Hepatocyte (in vitro differentiated cells): ENCODE results near the gene KLF13.

Experiments
- EZH2 ChIP-seq: fragments of 200-600 bp; sonication (generic); IDR thresholded peaks from 2 replicates; pipeline ENCODE4 v1.6.1; 2016; ENCODE audit warnings: antibody characterized with exemption, mild to moderate bottlenecking, borderline replicate concordance
- TF ChIP-seq, protein P1 (sequence below): fragments of 200-600 bp; sonication (generic); IDR thresholded peaks from 2 replicates; pipeline ENCODE4 v1.5.1; 2016; ENCODE audit warnings: antibody characterized with exemption, mild to moderate bottlenecking; ENCODE audit not compliant: poor library complexity

DNA sequence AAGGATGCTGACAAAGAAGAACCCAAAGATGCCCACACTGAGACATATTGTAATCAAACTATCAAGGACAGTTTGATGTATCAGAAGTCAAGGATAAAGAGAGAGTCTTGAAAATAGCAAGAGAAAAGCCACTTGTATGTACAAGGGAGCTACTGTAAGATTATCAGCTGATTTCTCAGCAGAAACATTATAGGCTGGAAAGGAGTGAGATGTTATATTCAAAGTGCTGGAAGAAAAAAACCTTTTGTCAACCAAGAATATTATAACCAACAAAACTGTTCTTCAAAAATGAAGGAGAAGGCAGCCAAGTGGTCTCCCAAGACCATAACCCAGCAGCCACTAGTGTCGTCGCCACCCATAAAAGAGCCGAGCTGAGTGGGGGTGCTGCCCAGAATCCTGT is 93.2 kb downstream of the KLF13 start:
- TF ChIP-seq, protein P1, sequence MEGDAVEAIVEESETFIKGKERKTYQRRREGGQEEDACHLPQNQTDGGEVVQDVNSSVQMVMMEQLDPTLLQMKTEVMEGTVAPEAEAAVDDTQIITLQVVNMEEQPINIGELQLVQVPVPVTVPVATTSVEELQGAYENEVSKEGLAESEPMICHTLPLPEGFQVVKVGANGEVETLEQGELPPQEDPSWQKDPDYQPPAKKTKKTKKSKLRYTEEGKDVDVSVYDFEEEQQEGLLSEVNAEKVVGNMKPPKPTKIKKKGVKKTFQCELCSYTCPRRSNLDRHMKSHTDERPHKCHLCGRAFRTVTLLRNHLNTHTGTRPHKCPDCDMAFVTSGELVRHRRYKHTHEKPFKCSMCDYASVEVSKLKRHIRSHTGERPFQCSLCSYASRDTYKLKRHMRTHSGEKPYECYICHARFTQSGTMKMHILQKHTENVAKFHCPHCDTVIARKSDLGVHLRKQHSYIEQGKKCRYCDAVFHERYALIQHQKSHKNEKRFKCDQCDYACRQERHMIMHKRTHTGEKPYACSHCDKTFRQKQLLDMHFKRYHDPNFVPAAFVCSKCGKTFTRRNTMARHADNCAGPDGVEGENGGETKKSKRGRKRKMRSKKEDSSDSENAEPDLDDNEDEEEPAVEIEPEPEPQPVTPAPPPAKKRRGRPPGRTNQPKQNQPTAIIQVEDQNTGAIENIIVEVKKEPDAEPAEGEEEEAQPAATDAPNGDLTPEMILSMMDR, result no peak
- TF ChIP-seq EZH2, result no peak
